Osteocyte (in vitro differentiated cells): ENCODE data around the gene BAMBI. TPM values are rescaled to one million over a fixed set of nuclear protein-coding genes. Genes with fewer than 3 reads are reported as not detected.

Source experiments
- DNase-seq: peaks from one replicate; pipeline ENCODE4 v3.0.0; 2021; ENCODE audit warnings: mixed read lengths; ENCODE audit not compliant: unreplicated experiment; ENCODE audit errors: extremely low spot score
- H3K27ac Mint-ChIP-seq: one replicate; pipeline ENCODE4 v1.8.0; 2021; ENCODE audit warnings: mild to moderate bottlenecking, mixed read lengths; ENCODE audit not compliant: unreplicated experiment
- H3K27me3 Mint-ChIP-seq: one replicate; pipeline ENCODE4 v1.8.0; 2021; ENCODE audit warnings: mixed read lengths; ENCODE audit not compliant: unreplicated experiment
- H3K36me3 Mint-ChIP-seq: one replicate; pipeline ENCODE4 v1.8.0; 2021; ENCODE audit warnings: mixed read lengths; ENCODE audit not compliant: unreplicated experiment
- H3K4me1 Mint-ChIP-seq: one replicate; pipeline ENCODE4 v1.8.0; 2021; ENCODE audit warnings: mixed read lengths; ENCODE audit not compliant: unreplicated experiment
- H3K4me3 Mint-ChIP-seq: one replicate; pipeline ENCODE4 v1.8.0; 2021; ENCODE audit warnings: mild to moderate bottlenecking, moderate library complexity, mixed read lengths; ENCODE audit not compliant: unreplicated experiment
- H3K9me3 Mint-ChIP-seq: one replicate; pipeline ENCODE4 v1.8.0; 2021; ENCODE audit warnings: mixed read lengths; ENCODE audit not compliant: unreplicated experiment
- CTCF ChIP-seq: fragments of 200-600 bp; sonication (generic); IDR thresholded peaks from 2 replicates; pipeline ENCODE4 v1.5.0; 2021; ENCODE audit warnings: antibody characterized with exemption, mild to moderate bottlenecking, moderate library complexity
- total RNA-seq: library from RNA; stranded (reverse); gene quantifications from 2 replicates; pipeline ENCODE4 v1.2.1, GENCODE V29; 2021

Gene BAMBI
- total RNA-seq, 1 donor from 2014 or later: 6.1 TPM

- Mint-ChIP-seq H3K36me3 (no peaks in the 10 kb centered on the region), H3K4me1 (peaks cover 23% of the 10 kb centered on the region), H3K4me3 (no peak overlapping the region), H3K27me3 (peaks cover 22% of the 10 kb centered on the region), H3K27ac (no peak overlapping the region), H3K9me3 (no peaks in the 10 kb centered on the region)
- no peak for TF ChIP-seq CTCF
- DNase-seq: no peak
These were observed 13.0 kb upstream of the BAMBI start for GRCh38 chr10:28664369-28664740.

- Mint-ChIP-seq H3K27me3 (peaks cover 40% of the 10 kb centered on the region), H3K4me3 (no peak overlapping the region), H3K4me1 (peaks cover 15% of the 10 kb centered on the region), H3K9me3 (no peaks in the 10 kb centered on the region), H3K27ac (no peak overlapping the region), H3K36me3 (no peaks in the 10 kb centered on the region)
- TF ChIP-seq CTCF: no peak
- DNase-seq: no peak
These were observed 10.4 kb upstream of the BAMBI start for GRCh38 chr10:28666751-28667467.

GRCh38 chr10:28668363-28669226 is 8.7 kb upstream of the BAMBI start:
- H3K9me3 Mint-ChIP-seq: no peaks in the 10 kb centered on the region
- H3K27ac Mint-ChIP-seq: no peak overlapping the region
- TF ChIP-seq CTCF: no peak

GRCh38 chr10:28669227-28670173 is 7.8 kb upstream of the BAMBI start:
- Mint-ChIP-seq H3K27ac (no peak overlapping the region), H3K36me3 (no peaks in the 10 kb centered on the region)

More at GRCh38 chr10:28668363-28669226, 8.7 kb upstream of the BAMBI start:
- Mint-ChIP-seq H3K4me1 (peaks cover 15% of the 10 kb centered on the region), H3K4me3 (peak overlapping the region; percentile 88), H3K36me3 (no peaks in the 10 kb centered on the region), H3K27me3 (peaks cover 49% of the 10 kb centered on the region)
- peak; percentile 87 for DNase-seq

More at GRCh38 chr10:28669227-28670173, 7.8 kb upstream of the BAMBI start:
- Mint-ChIP-seq H3K9me3 (no peaks in the 10 kb centered on the region), H3K4me3 (peak overlapping the region; percentile 88), H3K4me1 (peaks cover 13% of the 10 kb centered on the region), H3K27me3 (peaks cover 54% of the 10 kb centered on the region)
- no peak for TF ChIP-seq CTCF
- peak; percentile 25 for DNase-seq
